Measurements from ENCODE around the gene ETV2.
"Not testable (repeated sequence)": the region's sequence is repeated elsewhere in the genome, so short reads cannot be mapped to it uniquely, and the experiment has no call there.

Gene ETV2

DNA sequence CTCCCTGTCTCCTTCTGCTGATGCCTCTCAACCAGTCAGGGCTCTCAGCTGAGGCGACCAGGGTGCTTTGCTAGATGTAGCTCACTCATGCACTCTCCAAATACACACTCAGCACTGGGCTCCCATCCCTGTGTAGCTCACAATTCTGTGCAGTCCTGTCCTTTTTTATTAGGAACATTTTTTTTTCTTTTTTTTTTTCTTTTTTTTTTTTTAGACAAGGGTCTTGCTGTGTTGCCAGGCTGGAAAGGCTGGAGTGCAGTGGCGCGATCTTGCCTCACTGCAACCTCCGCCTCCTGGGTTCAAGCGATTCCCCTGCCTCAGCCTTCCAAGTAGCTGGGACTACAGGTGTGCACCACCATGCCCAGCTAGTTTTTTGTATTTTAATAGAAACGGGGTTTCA lies 13.3 kb downstream of the ETV2 start:
- not testable (repeated sequence) for DNase-seq (ENCODE audit: low read depth, low spot score); H3K27ac ChIP-seq

DNA sequence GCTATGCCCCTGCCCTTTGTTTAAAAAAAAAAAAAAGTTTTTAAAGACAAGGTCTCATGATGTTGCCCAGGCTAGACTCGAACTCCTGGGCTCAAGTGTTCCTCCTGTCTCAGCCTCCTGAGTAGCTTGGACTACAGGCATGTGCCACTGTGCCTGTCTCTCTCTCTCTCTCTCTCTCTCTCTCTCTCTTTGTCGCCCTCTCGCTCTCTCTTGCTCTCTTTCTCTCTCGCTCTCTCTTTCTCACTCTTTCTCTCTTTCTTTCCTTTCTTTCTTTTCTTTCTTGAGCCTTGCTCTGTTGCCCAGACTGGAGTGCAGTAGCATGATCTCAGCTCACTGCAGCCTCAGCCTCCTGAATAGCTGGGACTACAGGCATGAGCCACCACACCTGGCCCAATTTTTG lies 14.1 kb downstream of the ETV2 start:
- H3K27ac ChIP-seq = no peak overlapping the region
- DNase-seq (ENCODE audit: low read depth, low spot score) = no peak

DNA sequence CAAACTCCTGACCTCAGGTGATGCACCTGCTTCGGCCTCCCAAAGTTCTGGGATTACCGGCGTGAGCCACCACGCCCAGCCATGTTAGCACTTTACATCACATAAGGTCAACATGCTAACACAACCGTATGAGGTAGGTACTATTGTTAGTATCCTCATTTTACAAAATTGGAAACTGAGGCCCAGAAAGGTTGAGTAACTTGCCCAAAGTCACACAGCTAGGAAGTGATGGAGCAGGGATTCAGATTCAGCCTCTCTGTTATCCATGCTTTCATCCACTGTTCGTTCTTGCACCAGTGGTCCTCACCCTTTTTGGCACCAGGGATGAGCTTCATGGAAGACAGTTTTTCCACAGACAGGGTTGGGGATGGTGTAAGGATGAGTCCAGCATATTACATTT lies 15.2 kb downstream of the ETV2 start:
- H3K27ac ChIP-seq = no peak overlapping the region
- DNase-seq (ENCODE audit: low read depth, low spot score) = no peak

DNA sequence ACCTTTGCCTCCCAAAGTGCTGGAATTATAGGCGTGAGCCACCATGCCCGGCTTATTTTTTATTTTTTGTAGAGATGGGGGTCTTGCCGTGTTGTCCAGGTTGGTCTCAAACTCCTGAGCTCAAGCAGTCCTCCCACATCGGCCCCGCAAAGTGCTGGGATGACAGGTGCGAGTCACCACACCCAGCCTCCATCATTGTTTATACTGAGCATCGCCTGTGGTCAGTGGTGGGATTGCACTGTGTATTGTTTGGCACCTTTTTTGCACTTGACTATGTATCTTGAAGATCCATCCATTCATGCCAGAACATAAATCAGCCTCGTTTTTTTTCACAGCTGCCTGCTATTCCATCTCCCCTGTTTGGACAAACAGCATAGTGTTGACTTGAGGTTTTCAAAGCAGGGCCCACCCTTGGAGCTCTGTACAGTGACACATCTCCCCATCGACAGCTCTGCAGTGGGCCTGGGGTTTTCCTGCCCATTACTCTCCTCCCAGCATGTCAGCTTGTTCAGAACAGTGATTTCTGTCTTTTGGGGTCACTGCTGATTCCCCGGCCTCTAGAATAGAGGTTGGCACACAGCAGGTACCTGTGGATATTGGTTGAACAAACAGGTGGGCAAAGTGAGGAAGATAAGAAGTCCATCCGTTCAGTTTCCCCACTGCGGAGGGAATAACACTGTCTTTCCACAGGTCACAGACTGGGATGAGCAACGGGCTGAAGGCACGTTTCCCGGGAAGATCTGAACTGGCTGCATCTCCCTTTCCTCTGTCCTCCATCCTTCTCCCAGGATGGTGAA lies 16.6 kb downstream of the ETV2 start:
- H3K27ac ChIP-seq = no peak overlapping the region
- DNase-seq (ENCODE audit: low read depth, low spot score) = no peak

DNA sequence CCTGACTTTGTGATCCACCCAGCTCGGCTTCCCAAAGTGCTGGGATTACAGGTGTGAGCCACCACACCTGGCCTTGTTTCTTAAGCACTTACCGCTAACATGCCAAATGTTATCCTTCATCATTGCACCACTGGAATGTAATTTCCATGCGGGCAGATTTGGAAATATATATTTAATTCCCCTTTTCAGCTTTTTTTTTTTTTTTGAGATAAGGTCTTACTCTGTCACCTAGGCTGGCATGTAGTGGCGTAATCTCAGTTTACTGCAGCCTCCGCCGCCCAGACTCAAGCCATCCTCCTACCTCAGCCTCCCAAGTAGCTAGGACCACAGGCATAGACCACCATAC lies 20.4 kb downstream of the ETV2 start:
- H3K27ac ChIP-seq = no peak overlapping the region
- no peak for DNase-seq (ENCODE audit: low read depth, low spot score)

DNA sequence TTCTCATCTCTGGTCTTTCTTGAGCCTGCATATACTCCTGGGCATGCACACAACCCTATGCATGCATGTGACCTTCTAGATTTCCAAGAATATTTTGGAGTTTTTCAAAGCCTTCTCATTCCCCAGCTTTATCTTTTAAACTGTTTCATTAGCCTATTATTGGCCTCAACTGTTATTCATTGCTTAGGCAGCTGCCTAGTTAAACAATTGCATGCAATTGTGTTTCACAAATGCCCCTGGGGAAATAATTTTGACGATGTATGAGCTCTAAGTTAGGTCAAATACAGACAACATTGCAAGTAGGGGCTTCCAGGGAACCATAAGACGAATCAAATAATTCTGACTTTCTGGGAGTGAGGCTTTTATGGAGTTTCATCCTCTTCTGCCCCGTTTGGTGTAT lies 22.4 kb downstream of the ETV2 start:
- no peak for DNase-seq (ENCODE audit: low read depth, low spot score)
- H3K27ac ChIP-seq = no peak overlapping the region

DNA sequence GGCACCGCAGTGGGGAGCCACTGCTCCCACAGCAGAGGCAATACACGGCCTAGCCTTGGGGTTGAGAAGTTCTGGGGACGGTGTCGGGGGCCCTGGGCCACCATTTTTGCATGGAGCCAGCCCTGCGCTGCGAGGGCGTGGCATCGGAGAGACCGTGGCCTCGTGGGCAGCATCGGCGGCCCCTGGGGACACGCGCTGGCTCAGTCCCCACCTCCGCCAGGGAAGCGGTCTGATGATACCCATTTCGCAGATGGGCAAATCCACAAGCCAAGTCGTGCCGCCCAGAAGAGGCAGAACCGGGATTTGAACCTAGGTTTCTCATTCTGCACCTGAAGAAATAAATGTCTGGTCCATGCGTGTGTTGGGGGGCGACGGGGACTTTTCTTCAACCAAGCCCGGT lies 23.6 kb downstream of the ETV2 start:
- no peak for DNase-seq (ENCODE audit: low read depth, low spot score)
- H3K27ac ChIP-seq = no peak overlapping the region

DNA sequence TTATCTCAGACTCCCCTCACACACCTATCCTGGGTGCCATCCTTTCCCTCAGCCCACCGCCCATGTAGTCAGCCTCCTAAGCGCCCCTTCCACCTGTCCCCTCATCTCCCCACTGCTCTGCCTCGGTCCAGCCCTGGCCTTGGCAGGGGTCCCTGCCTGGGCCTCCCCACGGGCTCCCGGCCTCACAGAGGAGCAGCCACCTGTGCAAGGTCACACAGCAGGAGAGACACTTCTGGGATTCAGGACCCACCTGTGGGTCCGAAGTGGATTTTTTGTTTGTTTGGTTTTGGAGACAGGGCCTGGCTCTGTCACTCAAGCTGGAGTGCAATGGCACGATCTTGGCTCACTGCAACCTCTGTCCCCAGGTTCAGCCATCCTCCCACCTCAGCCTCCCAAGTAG lies 24.1 kb downstream of the ETV2 start:
- no peak for DNase-seq (ENCODE audit: low read depth, low spot score)

DNA sequence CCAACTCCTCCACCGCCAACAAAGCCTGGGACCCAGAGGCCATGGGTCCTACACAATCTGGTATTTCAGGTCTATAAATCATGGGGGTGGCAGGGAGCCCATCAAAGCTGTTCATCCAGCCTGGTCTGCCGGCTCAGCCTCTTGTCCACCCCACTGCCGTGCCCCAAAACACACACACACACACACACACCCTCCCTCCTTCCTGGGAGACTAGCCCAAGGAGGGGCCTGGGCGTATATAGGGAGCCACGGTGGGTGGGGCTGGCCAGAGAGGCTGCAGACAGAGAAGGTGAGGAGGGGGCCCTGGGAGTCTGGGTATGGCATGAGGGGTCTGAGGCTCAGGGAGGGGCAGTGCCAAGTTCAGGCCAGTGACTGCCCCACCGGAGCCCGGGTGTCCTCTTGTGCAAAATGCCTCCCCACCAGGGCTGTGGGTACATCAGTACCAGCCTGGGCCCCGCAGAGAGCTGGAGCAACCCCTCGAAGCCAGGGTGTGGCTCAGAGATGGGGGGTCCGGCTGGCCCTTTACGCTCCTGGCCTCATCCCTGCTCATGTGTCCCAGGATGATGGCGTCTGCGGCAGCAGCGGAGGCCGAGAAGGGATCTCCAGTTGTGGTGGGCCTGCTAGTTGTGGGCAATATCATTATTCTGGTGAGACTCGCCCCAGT lies 24.8 kb downstream of the ETV2 start, which contains the start of gene UPK1A:
Gene UPK1A, plus strand, starts transcription at position 267 of the 663 bp plus-strand sequence. Its CDS starts 296 bp downstream, at position 563.
- no peak for DNase-seq (ENCODE audit: low read depth, low spot score)
- no peak within 1 kb of the TSS for H3K27ac ChIP-seq

More for the DNA sequence above, 24.1 kb downstream of the ETV2 start:
- no peak overlapping the region for H3K27ac ChIP-seq

DNA sequence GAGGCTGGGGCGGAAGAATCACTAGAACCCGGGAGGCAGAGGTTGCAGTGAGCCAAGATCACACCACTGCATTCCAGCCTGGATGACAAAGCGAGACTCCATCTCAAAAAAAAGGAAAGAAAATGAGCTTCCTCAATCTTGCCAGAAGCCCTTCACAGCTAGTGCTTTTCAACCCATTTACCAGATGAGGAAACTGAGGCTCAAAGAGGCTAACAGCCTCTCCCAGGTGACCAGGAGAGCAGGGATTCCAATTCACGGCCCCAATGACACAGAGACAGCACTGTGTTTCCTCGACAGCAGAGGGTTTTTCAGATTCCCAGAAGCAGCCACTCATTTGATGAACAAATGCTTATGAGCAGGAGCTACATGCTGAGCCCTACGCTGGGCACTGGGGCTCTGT lies 28.0 kb downstream of the ETV2 start:
- DNase-seq (ENCODE audit: low read depth, low spot score) = no peak

DNA sequence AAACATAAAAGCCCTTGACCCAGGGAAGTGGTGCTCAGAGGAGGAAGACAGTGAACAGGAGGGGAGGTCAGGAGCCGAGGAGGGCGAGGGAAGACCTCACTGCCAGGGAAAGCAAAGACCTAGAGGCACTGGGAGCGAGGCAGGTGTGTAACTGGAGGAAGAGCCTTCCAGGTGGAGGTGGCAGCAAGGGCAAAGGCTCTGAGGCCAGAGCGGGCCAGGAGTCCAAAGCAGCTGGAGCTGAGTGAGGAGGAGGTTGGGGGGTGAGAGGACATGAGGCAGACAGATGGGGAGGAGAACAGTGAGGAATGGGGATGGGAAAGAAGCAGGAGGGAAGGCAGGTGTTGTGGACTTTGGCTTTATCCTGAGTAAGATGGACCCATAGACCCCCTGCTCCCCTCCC lies 28.4 kb downstream of the ETV2 start:
- H3K27ac ChIP-seq = no peak overlapping the region
- no peak for DNase-seq (ENCODE audit: low read depth, low spot score)

More for the DNA sequence above, 28.0 kb downstream of the ETV2 start:
- H3K27ac ChIP-seq = no peak overlapping the region

DNA sequence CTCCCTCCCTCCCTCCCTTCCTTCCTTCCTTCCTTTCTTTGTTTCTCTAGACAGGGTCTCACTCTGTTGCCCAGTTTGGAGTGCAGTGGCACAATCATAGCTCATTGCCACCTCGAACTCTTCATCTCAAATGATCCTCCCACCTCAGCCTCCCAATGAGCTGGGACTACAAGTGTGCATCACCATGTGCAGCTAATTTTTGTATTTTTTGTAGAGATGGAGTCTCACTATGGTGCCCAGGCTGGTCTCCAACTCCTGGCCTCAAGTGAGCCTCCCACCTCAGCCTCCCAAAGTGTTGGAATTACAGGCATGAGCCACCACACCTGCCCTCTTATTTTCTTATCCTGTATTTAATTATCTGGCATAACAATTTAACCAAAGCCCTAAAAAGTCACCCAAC lies 29.1 kb downstream of the ETV2 start:
- no peak for DNase-seq (ENCODE audit: low read depth, low spot score)
- H3K27ac ChIP-seq = no peak overlapping the region

DNA sequence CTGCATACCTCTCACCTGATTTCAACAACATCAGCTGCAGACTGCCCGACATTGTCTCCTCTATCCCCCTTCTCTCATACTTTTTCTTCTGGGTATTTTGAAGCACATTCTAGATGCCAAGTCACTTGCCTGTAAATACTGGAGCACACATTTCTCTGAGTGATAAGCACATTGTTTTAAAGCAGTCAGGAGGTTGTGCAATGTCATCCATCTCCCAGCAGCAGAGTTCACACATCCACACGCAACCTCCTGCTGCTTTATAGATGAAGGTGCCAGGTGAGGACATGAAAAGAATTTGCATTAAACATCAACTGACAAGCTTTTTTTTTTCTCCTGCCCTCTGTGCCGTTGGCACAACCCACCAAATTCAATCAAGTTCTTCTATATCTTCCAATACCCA lies 30.3 kb downstream of the ETV2 start:
- no peak for DNase-seq (ENCODE audit: low read depth, low spot score)
- H3K27ac ChIP-seq = no peak overlapping the region

DNA sequence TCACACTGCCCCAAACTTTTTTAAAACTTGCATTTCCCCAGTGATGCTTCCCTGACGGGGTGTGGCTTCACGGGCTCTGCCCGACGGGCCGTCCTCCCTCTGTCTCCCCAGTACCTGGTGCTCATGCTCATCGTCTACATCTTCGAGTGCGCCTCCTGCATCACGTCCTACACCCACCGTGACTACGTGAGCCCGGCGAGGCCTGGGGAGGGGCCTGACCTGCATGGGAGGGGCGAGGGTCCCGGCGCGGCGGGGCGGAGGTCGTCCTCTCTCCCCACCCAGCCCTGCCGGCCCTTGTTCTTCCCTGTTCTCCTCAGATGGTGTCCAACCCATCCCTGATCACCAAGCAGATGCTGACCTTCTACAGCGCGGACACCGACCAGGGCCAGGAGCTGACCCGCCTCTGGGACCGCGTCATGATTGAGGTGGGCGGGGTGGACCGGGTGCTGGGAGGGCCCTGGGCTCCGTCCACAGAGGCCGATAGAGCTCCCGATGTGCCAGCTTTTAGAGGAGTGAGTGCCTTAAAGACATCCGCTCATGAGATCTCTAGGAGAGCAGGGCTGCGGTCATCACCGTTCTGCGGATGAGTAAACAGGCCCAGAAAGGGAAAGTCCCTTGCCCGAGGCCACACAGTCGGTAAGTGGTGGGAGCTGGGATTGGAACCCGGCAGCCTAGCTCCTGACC lies 31.7 kb downstream of the ETV2 start:
- no peak overlapping the region for H3K27ac ChIP-seq
- no peak for DNase-seq (ENCODE audit: low read depth, low spot score)

DNA sequence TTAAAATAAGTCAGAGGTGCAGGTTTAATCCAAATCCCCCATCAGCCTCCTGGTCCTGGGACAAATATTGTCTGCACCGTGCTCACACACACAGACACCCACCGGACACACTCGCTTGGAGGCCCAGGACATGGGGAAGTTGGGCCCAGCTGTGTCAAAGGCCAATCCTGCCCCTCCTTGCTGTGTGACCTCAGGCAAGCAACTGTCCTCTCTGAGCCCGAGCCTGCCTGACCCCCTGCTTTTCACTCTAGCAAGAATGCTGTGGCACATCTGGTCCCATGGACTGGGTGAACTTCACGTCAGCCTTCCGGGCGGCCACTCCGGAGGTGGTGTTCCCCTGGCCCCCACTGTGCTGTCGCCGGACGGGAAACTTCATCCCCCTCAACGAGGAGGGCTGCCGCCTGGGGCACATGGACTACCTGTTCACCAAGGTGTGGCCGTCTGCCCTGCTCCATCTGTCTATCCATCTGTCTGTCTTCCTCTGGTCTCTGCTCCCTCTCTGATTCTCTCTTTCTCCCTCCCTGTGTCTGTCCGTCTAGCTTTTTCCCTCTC lies 34.1 kb downstream of the ETV2 start:
- no peak overlapping the region for H3K27ac ChIP-seq
- no peak for DNase-seq (ENCODE audit: low read depth, low spot score)

DNA sequence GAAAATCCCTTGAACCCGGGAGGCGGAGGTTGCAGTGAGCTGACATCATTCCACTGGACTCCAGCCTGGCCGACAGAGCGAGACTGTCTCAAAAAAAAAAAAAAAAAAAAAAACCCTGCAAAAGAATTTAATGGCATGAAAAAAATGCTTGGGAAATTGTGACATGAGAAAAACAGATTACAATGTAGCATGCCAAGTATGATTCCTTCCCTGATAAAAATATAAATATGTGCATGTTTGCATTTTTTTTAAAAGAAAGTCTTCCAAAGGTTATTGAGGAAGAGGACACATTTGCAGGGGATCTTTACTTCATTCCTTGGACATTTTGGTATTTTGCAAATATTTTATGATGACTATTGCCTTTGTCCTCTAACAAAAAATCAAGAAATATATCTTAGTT lies 48.3 kb downstream of the ETV2 start:
- DNase-seq (ENCODE audit: low read depth, low spot score) = no peak
- H3K27ac ChIP-seq = no peak overlapping the region

DNA sequence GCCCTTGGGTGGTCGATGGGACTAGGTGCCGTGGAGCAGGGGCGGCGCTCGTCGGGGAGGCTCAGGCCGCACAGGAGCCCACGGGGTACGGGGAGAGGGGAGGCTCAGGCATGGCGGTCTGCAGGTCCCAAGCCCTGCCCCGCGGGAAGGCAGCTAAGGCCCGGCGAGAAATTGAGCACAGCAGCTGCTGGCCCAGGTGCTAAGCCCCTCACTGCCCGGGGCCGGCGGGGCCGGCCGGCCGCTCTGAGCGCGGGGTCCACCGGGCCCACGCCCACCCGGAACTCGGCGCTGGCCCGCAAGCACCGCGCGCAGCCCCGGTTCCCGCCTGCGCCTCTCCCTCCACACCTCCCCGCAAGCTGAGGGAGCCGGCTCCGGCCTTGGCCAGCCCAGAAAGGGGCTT lies 49.6 kb downstream of the ETV2 start:
- DNase-seq (ENCODE audit: low read depth, low spot score); H3K27ac ChIP-seq: not testable (repeated sequence)

DNA sequence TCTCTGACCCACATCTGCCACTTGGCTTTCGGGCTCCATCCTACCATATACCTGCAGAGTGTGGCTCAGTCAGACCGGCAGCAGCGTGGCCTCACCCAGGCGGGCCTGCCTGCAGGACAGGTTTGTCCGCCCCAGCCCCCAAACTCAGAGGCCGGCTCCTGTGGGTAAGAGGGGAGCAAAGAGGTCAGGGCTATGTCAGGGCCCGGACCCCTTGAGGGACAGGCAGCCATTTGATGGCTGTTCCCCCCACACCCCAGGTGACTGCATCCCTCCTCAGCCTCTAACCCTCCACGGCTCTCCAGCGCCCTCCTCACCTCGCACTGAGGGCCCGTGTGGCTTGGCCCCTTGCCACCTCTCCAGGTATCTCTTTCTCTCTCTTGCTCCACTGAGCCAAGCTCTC lies 50.5 kb downstream of the ETV2 start:
- DNase-seq (ENCODE audit: low read depth, low spot score) = no peak
- H3K27ac ChIP-seq = no peak overlapping the region

DNA sequence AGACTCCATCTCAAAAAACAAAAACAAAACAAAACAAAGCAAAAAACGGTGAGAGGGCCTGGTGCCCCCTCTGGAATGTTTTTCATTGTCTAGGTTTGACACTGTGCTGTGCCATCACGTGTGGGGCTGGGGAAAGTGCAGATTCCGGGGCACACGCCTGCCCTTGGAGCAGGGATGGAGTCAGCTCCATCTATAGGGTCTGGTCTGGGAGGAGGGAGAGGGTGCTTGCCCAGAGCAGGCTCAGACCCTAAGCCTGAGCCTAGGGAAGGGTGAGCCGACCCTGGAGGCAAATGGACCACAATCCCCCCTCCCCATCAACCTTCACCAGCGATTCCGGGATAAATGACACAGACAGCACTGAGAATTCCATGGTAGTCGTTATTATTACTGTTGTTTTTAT lies 51.9 kb downstream of the ETV2 start:
- DNase-seq (ENCODE audit: low read depth, low spot score) = no peak
- H3K27ac ChIP-seq = no peak overlapping the region

DNA sequence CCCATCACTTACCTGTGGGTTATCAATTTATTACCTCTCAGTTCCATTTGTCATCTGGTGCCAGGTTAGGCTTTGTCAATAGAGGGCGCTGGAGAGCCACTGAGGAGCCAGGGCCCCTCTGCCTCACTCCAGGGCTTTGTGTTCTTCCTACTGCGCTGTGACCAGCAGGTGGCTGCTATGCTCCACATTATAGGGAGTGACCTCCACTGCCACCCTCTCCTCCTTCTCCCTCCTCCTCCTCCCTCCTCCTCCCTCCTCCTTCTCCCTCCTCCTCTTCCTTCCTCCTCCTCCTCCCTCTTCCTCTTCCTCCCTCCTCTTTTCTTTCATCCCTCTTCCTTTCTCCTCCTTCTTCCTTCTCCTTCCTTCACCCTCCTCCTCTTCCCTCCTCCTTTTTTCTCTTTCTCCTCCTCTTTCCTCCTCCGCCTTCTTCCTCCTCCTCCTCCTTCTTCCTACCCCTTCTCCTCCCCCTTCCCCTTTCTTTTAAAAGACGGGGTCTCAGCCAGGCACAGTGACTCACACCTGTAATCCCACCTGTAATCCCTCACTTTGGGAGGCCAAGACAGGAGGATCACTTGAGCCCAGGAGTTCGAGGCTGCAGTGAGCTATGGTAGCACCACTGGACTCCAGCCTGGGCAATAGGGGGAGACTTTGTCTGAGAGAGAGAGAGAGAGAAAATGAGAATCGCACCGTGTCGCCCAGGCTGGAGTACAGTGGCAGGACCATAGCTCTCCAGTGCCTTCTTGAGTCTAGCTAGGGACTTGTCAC lies 52.5 kb downstream of the ETV2 start:
- H3K27ac ChIP-seq = no peak overlapping the region
- DNase-seq (ENCODE audit: low read depth, low spot score) = no peak
